Loucy (cell line): ENCODE data around the gene TPBGL.

ENCODE experiments used
- H2AFZ ChIP-seq: fragments of 200-600 bp; sonication (generic); 2 replicates; pipeline ENCODE4 v1.6.0; 2016; ENCODE audit warnings: antibody characterized with exemption, mild to moderate bottlenecking, low read length, moderate library complexity
- H3F3A ChIP-seq: fragments of 200-600 bp; 2 replicates; pipeline ENCODE4 v1.6.0; 2016; ENCODE audit warnings: antibody characterized with exemption, low read depth, mild to moderate bottlenecking
- H3K27me3 ChIP-seq: fragments of 200-600 bp; sonication (generic); 2 replicates; pipeline ENCODE4 v1.6.1; 2014; ENCODE audit warnings: low read length, mild to moderate bottlenecking; ENCODE audit not compliant: insufficient read depth, poor library complexity, severe bottlenecking
- H3K36me3 ChIP-seq: fragments of 200-600 bp; sonication (generic); 2 replicates; pipeline ENCODE4 v1.6.1; 2016; ENCODE audit warnings: low read length; ENCODE audit not compliant: insufficient read depth
- H3K4me1 ChIP-seq: fragments of 200-600 bp; sonication (generic); 2 replicates; pipeline ENCODE4 v1.5.1; 2014; ENCODE audit warnings: low read length, mild to moderate bottlenecking; ENCODE audit not compliant: insufficient read depth, poor library complexity, severe bottlenecking
- H3K4me2 ChIP-seq: fragments of 200-600 bp; sonication (generic); 2 replicates; pipeline ENCODE4 v1.6.0; 2014; ENCODE audit warnings: antibody characterized with exemption, low read length, low read depth, mild to moderate bottlenecking; ENCODE audit not compliant: poor library complexity, severe bottlenecking
- H3K4me3 ChIP-seq: fragments of 200-600 bp; sonication (generic); 2 replicates; pipeline ENCODE4 v1.5.1; 2014; ENCODE audit warnings: low read length, mild to moderate bottlenecking, mixed read lengths; ENCODE audit not compliant: poor library complexity, severe bottlenecking
- H3K79me2 ChIP-seq: fragments of 200-600 bp; sonication (generic); 2 replicates; pipeline ENCODE4 v1.6.1; 2014; ENCODE audit warnings: low read length; ENCODE audit not compliant: insufficient read depth
- H3K9ac ChIP-seq: fragments of 200-600 bp; sonication (generic); 2 replicates; pipeline ENCODE4 v1.6.0; 2014; ENCODE audit warnings: mild to moderate bottlenecking, low read depth, low read length, moderate library complexity; ENCODE audit not compliant: poor library complexity, severe bottlenecking
- H3K9me2 ChIP-seq: fragments of 200-600 bp; sonication (generic); replicated peaks from 2 replicates; pipeline ENCODE4 v1.6.1; 2016; ENCODE audit warnings: low read depth, low read length, mixed read lengths
- H3K9me3 ChIP-seq: fragments of 200-600 bp; sonication (generic); 2 replicates; pipeline ENCODE4 v1.6.1; 2014; ENCODE audit warnings: mild to moderate bottlenecking, antibody characterized with exemption, low read length, low read depth; ENCODE audit not compliant: insufficient read depth
- H4K20me1 ChIP-seq: fragments of 200-600 bp; sonication (generic); 2 replicates; pipeline ENCODE4 v1.6.0; 2014; ENCODE audit warnings: antibody characterized with exemption, low read length, mild to moderate bottlenecking; ENCODE audit not compliant: insufficient read depth, poor library complexity, severe bottlenecking
- CTCF ChIP-seq: fragments of 200-600 bp; sonication (generic); conservative IDR thresholded peaks from 2 replicates; pipeline ENCODE4 v1.5.1; 2014; ENCODE audit warnings: mild to moderate bottlenecking, antibody characterized with exemption, low read length
- EZH2phosphoT487 ChIP-seq: fragments of 200-600 bp; IDR thresholded peaks from 2 replicates; pipeline ENCODE4 v1.6.1; 2018; ENCODE audit warnings: antibody characterized with exemption, mild to moderate bottlenecking, moderate library complexity, borderline replicate concordance

The TPBGL gene

GRCh38 chr11:75292943-75293342 is 52.4 kb downstream of the TPBGL start:
- H3K4me3 ChIP-seq = no peak overlapping the region
- no peaks in the 10 kb centered on the region for H3K9me3 ChIP-seq
- peaks cover 28% of the 10 kb centered on the region; the same call in 1 of the 2 replicates for H3K36me3 ChIP-seq
- TF ChIP-seq EZH2phosphoT487 (no peak), CTCF (no peak)
- H2AFZ ChIP-seq = no peak overlapping the region
- H3K27me3 ChIP-seq = no peaks in the 10 kb centered on the region
- peaks cover 31% of the 10 kb centered on the region for H4K20me1 ChIP-seq
- no peak overlapping the region for H3K4me2 ChIP-seq
- H3K79me2 ChIP-seq = peaks cover 68% of the 10 kb centered on the region
- H3F3A ChIP-seq = no peaks in the 10 kb centered on the region
- no peak overlapping the region for H3K9ac ChIP-seq
- H3K4me1 ChIP-seq = no peaks in the 10 kb centered on the region
- H3K9me2 ChIP-seq = no peaks in the 10 kb centered on the region
